B cell (primary cell): ENCODE results near the gene MUC3A. TPM values are rescaled to one million over a fixed set of nuclear protein-coding genes. Genes with fewer than 3 reads are reported as not detected.

Source experiments
- ATAC-seq: fragments of 200-7000 bp; cut with Tn5 transposase; one replicate; pipeline ENCODE4 v1.10.0; 2021; ENCODE audit warnings: low read depth, mild to moderate bottlenecking, moderate number of reproducible peaks, moderate library complexity
- CTCF ChIA-PET: fragments of 350-600 bp; sonication (Branson Sonifier 250); formaldehyde crosslinking; loops from one replicate; lab custom pipeline; 2021; ENCODE audit warnings: antibody characterized with exemption, inconsistent platforms; lab: Charles Lee
- POLR2A ChIA-PET: fragments of 350-600 bp; sonication (Branson Sonifier 250); formaldehyde crosslinking; loops from one replicate; lab custom pipeline; 2021; ENCODE audit warnings: antibody characterized with exemption; lab: Charles Lee
- DNase-seq: peaks from one replicate; pipeline ENCODE4 v3.0.0; 2013
- H2AFZ ChIP-seq: 2 replicates; pipeline ENCODE4 v1.6.1; 2012; ENCODE audit warnings: mild to moderate bottlenecking, low read depth, low read length; ENCODE audit not compliant: insufficient read depth, poor library complexity, severe bottlenecking
- H3K27ac ChIP-seq, 2 donors: 1 replicate in 1 of 2; 2 replicates in 1 of 2; pipeline ENCODE4 v1.5.1; 2012 to 2013; ENCODE audit warnings: low read length in 2 of 2, mild to moderate bottlenecking in 2 of 2, moderate library complexity in 1 of 2
- H3K27me3 ChIP-seq, 4 experiments: fragments of 200-600 bp in 1 of 4; sonication (generic) in 1 of 4; replicated peaks in 1 of 4; 1 replicate in 2 of 4; 2 replicates in 2 of 4; pipeline versions ENCODE4 v1.6.1 to v1.7.0; 2013 to 2016; ENCODE audit warnings: low read length in 3 of 4, mild to moderate bottlenecking in 2 of 4, mixed read lengths in 1 of 4, moderate library complexity in 1 of 4; ENCODE audit not compliant: insufficient read depth in 4 of 4, control insufficient read depth in 3 of 4; ENCODE audit errors: control extremely low read depth in 1 of 4
- H3K36me3 ChIP-seq, 2 experiments: replicated peaks in 1 of 2; 1 replicate in 1 of 2; 2 replicates in 1 of 2; pipeline versions ENCODE4 v1.6.1 to v1.7.1; 2013; ENCODE audit warnings: low read length in 1 of 2; ENCODE audit not compliant: insufficient read depth in 2 of 2, control insufficient read depth in 1 of 2; ENCODE audit errors: control extremely low read depth in 1 of 2, extremely low read depth in 1 of 2
- H3K4me1 ChIP-seq, 2 donors: fragments of 200-600 bp in 1 of 2; sonication (generic) in 1 of 2; 1 replicate in 1 of 2; 2 replicates in 1 of 2; pipeline versions ENCODE4 v1.5.1 to v1.6.1; 2013 to 2017; ENCODE audit warnings: low read length in 2 of 2; ENCODE audit not compliant: control insufficient read depth in 2 of 2, insufficient read depth in 2 of 2
- H3K4me2 ChIP-seq: replicated peaks from 2 replicates; pipeline ENCODE3; 2012; ENCODE audit warnings: mild to moderate bottlenecking, low read depth, low read length; ENCODE audit not compliant: poor library complexity, severe bottlenecking
- H3K4me3 ChIP-seq, 5 experiments: fragments of 200-600 bp in 1 of 5; sonication (generic) in 1 of 5; 1 replicate in 3 of 5; 2 replicates in 2 of 5; pipeline versions ENCODE4 v1.5.1 to v1.7.0; 2011 to 2016; ENCODE audit warnings: low read length in 4 of 5, mild to moderate bottlenecking in 4 of 5, low read depth in 2 of 5, control low read depth in 1 of 5, moderate library complexity in 1 of 5; ENCODE audit not compliant: insufficient read depth in 1 of 5; ENCODE audit errors: control extremely low read depth in 1 of 5, extremely low read depth in 1 of 5
- H3K79me2 ChIP-seq: fragments of 200-600 bp; sonication (generic); one replicate; pipeline ENCODE4 v1.6.0; 2016; ENCODE audit warnings: low read length; ENCODE audit not compliant: control insufficient read depth, insufficient read depth
- H3K9ac ChIP-seq: fragments of 200-600 bp; sonication (generic); 2 replicates; pipeline ENCODE4 v1.6.1; 2017; ENCODE audit warnings: mild to moderate bottlenecking, low read length, moderate library complexity
- H3K9me3 ChIP-seq, 3 donors: one replicate each; pipeline versions ENCODE4 v1.6.1 to v1.7.1; 2013; ENCODE audit warnings: low read length in 2 of 3; ENCODE audit not compliant: control insufficient read depth in 2 of 3, insufficient read depth in 1 of 3; ENCODE audit errors: control extremely low read depth in 1 of 3
- H4K20me1 ChIP-seq: 2 replicates; pipeline ENCODE4 v1.6.0; 2012; ENCODE audit warnings: mild to moderate bottlenecking, low read length; ENCODE audit not compliant: insufficient read depth, control insufficient read depth, poor library complexity, severe bottlenecking
- H3K27ac Mint-ChIP-seq: one replicate; pipeline ENCODE4 v1.8.0; 2021; ENCODE audit warnings: mixed read lengths
- H3K27me3 Mint-ChIP-seq: one replicate; pipeline ENCODE4 v1.8.0; 2021; ENCODE audit warnings: mixed read lengths
- H3K4me1 Mint-ChIP-seq: one replicate; pipeline ENCODE4 v1.8.0; 2021; ENCODE audit warnings: mixed read lengths
- H3K4me3 Mint-ChIP-seq: one replicate; pipeline ENCODE4 v1.8.0; 2021; ENCODE audit warnings: mixed read lengths
- H3K9me3 Mint-ChIP-seq: one replicate; pipeline ENCODE4 v1.8.0; 2022; ENCODE audit warnings: mixed read lengths; ENCODE audit not compliant: insufficient read depth
- CTCF ChIP-seq: fragments of 200-600 bp; IDR thresholded peaks from one replicate; pipeline ENCODE4 v1.8.0; 2022; ENCODE audit warnings: antibody characterized with exemption, mild to moderate bottlenecking
- EZH2 ChIP-seq: IDR thresholded peaks from 2 replicates; pipeline ENCODE4 v1.6.1; 2012; ENCODE audit warnings: borderline replicate concordance, low read depth, mild to moderate bottlenecking, moderate library complexity, low read length; ENCODE audit not compliant: insufficient read depth, poor library complexity, severe bottlenecking
- WGBS: methylation state at CpG from one replicate; pipeline ENCODE4 v1.1.5; 2013; ENCODE audit warnings: missing lambda C conversion rate; ENCODE audit not compliant: insufficient coverage; 5-methylcytosine and 5-hydroxymethylcytosine counted together
- intact Hi-C: fragments of 100-400 bp; cut with micrococcal nuclease; formaldehyde crosslinking; loops from one replicate; pipeline ENCODE4 v1.10.0; 2022
- polyA plus RNA-seq: library from polyadenylated mRNA; depleted of rRNA; stranded (reverse); fragments of >200 nt; gene quantifications from 2 replicates; pipeline ENCODE4 v1.2.3, GENCODE V29; 2012
- total RNA-seq, 2 donors: library from RNA; stranded (reverse); fragments of 120-200 nt in 1 of 2; gene quantifications; 1 replicate in 1 of 2; 2 replicates in 1 of 2; pipeline versions ENCODE4 v1.2.3 to v1.2.4, GENCODE V29; 2013 to 2022

The MUC3A gene
- total and polyA plus RNA-seq, 2 donors (not counting 1 experiment from before 2014, with no cell fraction given) = not detected

- no peak overlapping the region for H2AFZ ChIP-seq
- Mint-ChIP-seq H3K4me1 (no peaks in the 10 kb centered on the region), H3K4me3 (no peak overlapping the region), H3K27ac (no peak overlapping the region), H3K27me3 (peaks cover 23% of the 10 kb centered on the region), H3K9me3 (peaks cover 6% of the 10 kb centered on the region)
- H4K20me1 ChIP-seq = no peaks in the 10 kb centered on the region
- no peak overlapping the region for H3K9ac ChIP-seq
- no peaks in the 10 kb centered on the region for H3K36me3 ChIP-seq
- POLR2A ChIA-PET = no interaction called here
- no peak overlapping the region for H3K4me2 ChIP-seq
- H3K4me3 ChIP-seq = no peak overlapping the region
- ATAC-seq (no peak), DNase-seq (no peak)
- H3K79me2 ChIP-seq = no peaks in the 10 kb centered on the region
- 88% methylated on average over 4 of the region's 5 CpGs for whole genome bisulfite sequencing
- H3K27me3 ChIP-seq = peaks cover 0 to 14% (median 0%) of the 10 kb centered on the region in 4 experiments
- intact Hi-C loops = no loop called here
- no peaks in the 10 kb centered on the region for H3K4me1 ChIP-seq
- no peak overlapping the region for H3K27ac ChIP-seq
- TF ChIP-seq EZH2 (no peak), CTCF (no peak)
- peaks cover 2 to 25% (median 6%) of the 10 kb centered on the region in 3 donors for H3K9me3 ChIP-seq
- CTCF ChIA-PET = no interaction called here
Measured at GRCh38 chr7:100943693-100944092, 5.6 kb upstream of the MUC3A start.

- no peak for ATAC-seq
- Histone ChIP-seq H4K20me1 (no peaks in the 10 kb centered on the region), H3K27me3 (peaks cover 0 to 17% (median 0%) of the 10 kb centered on the region in 4 experiments), H3K9ac (no peak overlapping the region), H3K79me2 (no peaks in the 10 kb centered on the region), H2AFZ (no peak overlapping the region), H3K4me2 (no peak overlapping the region), H3K4me3 (no peak overlapping the region), H3K27ac (no peak overlapping the region), H3K36me3 (no peaks in the 10 kb centered on the region), H3K9me3 (peaks cover 2 to 23% (median 6%) of the 10 kb centered on the region in 3 donors), H3K4me1 (no peaks in the 10 kb centered on the region)
- no peaks in the 10 kb centered on the region for H3K4me1 Mint-ChIP-seq
- H3K27me3 Mint-ChIP-seq = peaks cover 25% of the 10 kb centered on the region
- TF ChIP-seq CTCF = no peak
- TF ChIP-seq EZH2 = no peak
- H3K9me3 Mint-ChIP-seq = peaks cover 4% of the 10 kb centered on the region
- intact Hi-C loops = no loop called here
- no peak overlapping the region for H3K27ac Mint-ChIP-seq
- ChIA-PET POLR2A (no interaction called here), CTCF (interaction anchor here (0.5 to 0.7 kb wide), 2 partner anchors 43 to 188 kb away, joined by 3 to 4 read pairs; no protein-coding TSS in a partner anchor)
- DNase-seq = no peak
- WGBS = 100% methylated on average over 1 of the region's 4 CpGs
- no peak overlapping the region for H3K4me3 Mint-ChIP-seq
Measured at GRCh38 chr7:100944138-100944537, 5.2 kb upstream of the MUC3A start.
